ENCODE measurements around the gene RREB1. TPM values are rescaled to one million over a fixed set of nuclear protein-coding genes. Genes with fewer than 3 reads are reported as not detected.

RREB1 gene
- total RNA-seq, 1 experiment from 2014 or later = 51.1 TPM

GRCh38 chr6:7267071-7267465 lies 159.3 kb downstream of the RREB1 start:
- no peaks in the 10 kb centered on the region for H3K27me3 ChIP-seq (replicated peaks; ENCODE audit: control insufficient read depth, insufficient read depth, low read length)
- CTCF ChIA-PET = no interaction called here
- TF ChIP-seq CTCF (IDR thresholded peaks at IDR 0.05; ENCODE audit: insufficient read depth in 1 of 2, low read depth in 1 of 2, low read length in 1 of 2, severe bottlenecking in 1 of 2, unreplicated experiment in 1 of 2) = no peak
- Mint-ChIP-seq H3K27me3 (ENCODE audit: insufficient read depth, unreplicated experiment) (no peaks in the 10 kb centered on the region), H3K4me1 (ENCODE audit: low read depth, unreplicated experiment) (peaks cover 9% of the 10 kb centered on the region), H3K9me3 (ENCODE audit: unreplicated experiment) (no peaks in the 10 kb centered on the region), H3K36me3 (ENCODE audit: insufficient read depth, unreplicated experiment) (no peaks in the 10 kb centered on the region), H3K4me3 (ENCODE audit: unreplicated experiment) (no peak overlapping the region), H3K27ac (ENCODE audit: unreplicated experiment) (no peak overlapping the region)
- DNase-seq = no peak
- POLR2A ChIA-PET = no interaction called here
- intact Hi-C loops (cut with micrococcal nuclease; ENCODE audit: unreplicated experiment) = no loop called here
- BruUV-seq (replicated peaks) = no TSS peak
- H3K36me3 ChIP-seq (ENCODE audit: control insufficient read depth, insufficient read depth, low read length) = no peaks in the 10 kb centered on the region
- no peaks in the 10 kb centered on the region for H3K9me3 ChIP-seq
- no peaks in the 10 kb centered on the region; the same call in 1 of the 2 replicates for H3K4me1 ChIP-seq
- H3K4me3 ChIP-seq (ENCODE audit: low read depth, low read length) = no peak overlapping the region

- intact Hi-C loops (cut with micrococcal nuclease; ENCODE audit: unreplicated experiment) = no loop called here
- no peaks in the 10 kb centered on the region for H3K27me3 ChIP-seq (replicated peaks; ENCODE audit: control insufficient read depth, insufficient read depth, low read length)
- no peak for DNase-seq
- Mint-ChIP-seq H3K27ac (ENCODE audit: unreplicated experiment) (no peak overlapping the region), H3K4me3 (ENCODE audit: unreplicated experiment) (no peak overlapping the region), H3K27me3 (ENCODE audit: insufficient read depth, unreplicated experiment) (no peaks in the 10 kb centered on the region), H3K9me3 (ENCODE audit: unreplicated experiment) (no peaks in the 10 kb centered on the region), H3K36me3 (ENCODE audit: insufficient read depth, unreplicated experiment) (no peaks in the 10 kb centered on the region), H3K4me1 (ENCODE audit: low read depth, unreplicated experiment) (peaks cover 9% of the 10 kb centered on the region)
- no peaks in the 10 kb centered on the region for H3K9me3 ChIP-seq
- no peaks in the 10 kb centered on the region for H3K36me3 ChIP-seq (ENCODE audit: control insufficient read depth, insufficient read depth, low read length)
- ChIA-PET POLR2A (no interaction called here), CTCF (no interaction called here)
- no peak overlapping the region for H3K4me3 ChIP-seq (ENCODE audit: low read depth, low read length)
- no peaks in the 10 kb centered on the region; the same call in 1 of the 2 replicates for H3K4me1 ChIP-seq
- BruUV-seq (replicated peaks) = no TSS peak
- TF ChIP-seq CTCF (IDR thresholded peaks at IDR 0.05; ENCODE audit: insufficient read depth in 1 of 2, low read depth in 1 of 2, low read length in 1 of 2, severe bottlenecking in 1 of 2, unreplicated experiment in 1 of 2) = no peak
Observed at GRCh38 chr6:7267466-7268091, 159.8 kb downstream of the RREB1 start.

- H3K36me3 ChIP-seq (ENCODE audit: control insufficient read depth, insufficient read depth, low read length) = no peaks in the 10 kb centered on the region
- no peak overlapping the region for H3K4me3 Mint-ChIP-seq (ENCODE audit: unreplicated experiment)
- DNase-seq = no peak
- H3K4me1 ChIP-seq = no peaks in the 10 kb centered on the region; the same call in 1 of the 2 replicates
- peaks cover 9% of the 10 kb centered on the region for H3K4me1 Mint-ChIP-seq (ENCODE audit: low read depth, unreplicated experiment)
- ChIA-PET POLR2A (no interaction called here), CTCF (no interaction called here)
- H3K36me3 Mint-ChIP-seq (ENCODE audit: insufficient read depth, unreplicated experiment) = no peaks in the 10 kb centered on the region
- BruUV-seq (replicated peaks) = no TSS peak
- no peaks in the 10 kb centered on the region for H3K9me3 ChIP-seq
- TF ChIP-seq CTCF (IDR thresholded peaks at IDR 0.05; ENCODE audit: insufficient read depth in 1 of 2, low read depth in 1 of 2, low read length in 1 of 2, severe bottlenecking in 1 of 2, unreplicated experiment in 1 of 2) = no peak
- H3K9me3 Mint-ChIP-seq (ENCODE audit: unreplicated experiment) = no peaks in the 10 kb centered on the region
- H3K27me3 Mint-ChIP-seq (ENCODE audit: insufficient read depth, unreplicated experiment) = no peaks in the 10 kb centered on the region
- intact Hi-C loops (cut with micrococcal nuclease; ENCODE audit: unreplicated experiment) = no loop called here
- no peaks in the 10 kb centered on the region for H3K27me3 ChIP-seq (replicated peaks; ENCODE audit: control insufficient read depth, insufficient read depth, low read length)
- H3K27ac Mint-ChIP-seq (ENCODE audit: unreplicated experiment) = no peak overlapping the region
- H3K4me3 ChIP-seq (ENCODE audit: low read depth, low read length) = no peak overlapping the region
Observed at GRCh38 chr6:7268362-7268761, 160.6 kb downstream of the RREB1 start.

Measured in Caco-2 (cell line).